GM18873 (cell line): ENCODE measurements around the gene TUBA8.
"Not testable (repeated sequence)": the region's sequence is repeated elsewhere in the genome, so short reads cannot be mapped to it uniquely, and the experiment has no call there.

Experiments used
- ATAC-seq: cut with Tn5 transposase; IDR thresholded peaks from one replicate; pipeline ENCODE4 v1.9.1; 2021; ENCODE audit warnings: mild to moderate bottlenecking, moderate library complexity, moderate number of reproducible peaks; ENCODE audit not compliant: unreplicated experiment, low FRiP score

Gene TUBA8

GRCh38 chr22:18165356-18165755, 54.7 kb downstream of the TUBA8 start:
- ATAC-seq = not testable (repeated sequence)

GRCh38 chr22:18170284-18170683, 59.7 kb downstream of the TUBA8 start:
- ATAC-seq = not testable (repeated sequence)

- not testable (repeated sequence) for ATAC-seq
These were observed 61.6 kb downstream of the TUBA8 start for GRCh38 chr22:18172203-18172602.

GRCh38 chr22:18172776-18173175, 62.2 kb downstream of the TUBA8 start:
- ATAC-seq = not testable (repeated sequence)

- ATAC-seq = not testable (repeated sequence)
These were observed 62.8 kb downstream of the TUBA8 start for GRCh38 chr22:18173441-18173840.
